PC-9 (cell line): Measurements from ENCODE around the gene KRTAP5-1.

Experiments
- CTCF ChIP-seq: fragments of 200-600 bp; sonication (generic); conservative IDR thresholded peaks from 2 replicates; pipeline ENCODE4 v1.6.1; 2017; ENCODE audit warnings: mixed run types, antibody characterized with exemption, mild to moderate bottlenecking, moderate library complexity
- EZH2 ChIP-seq: fragments of 200-600 bp; sonication (generic); IDR thresholded peaks from 2 replicates; pipeline ENCODE4 v1.8.0; 2017; ENCODE audit warnings: antibody characterized with exemption, low read depth

GRCh38 chr11:1568441-1568911, 16.6 kb downstream of the KRTAP5-1 start:
- TF ChIP-seq CTCF (no peak), EZH2 (no peak)
